Kidney epithelial cell (primary cell): ENCODE results near the gene UNC93A. TPM values are rescaled to one million over a fixed set of nuclear protein-coding genes. Genes with fewer than 3 reads are reported as not detected.
"Not testable (repeated sequence)": the region's sequence is repeated elsewhere in the genome, so short reads cannot be mapped to it uniquely, and the experiment has no call there.

Source experiments
- DNase-seq: peaks from one replicate; pipeline ENCODE4 v3.0.0-alpha.2; 2010; ENCODE audit warnings: low read depth
- H3K27me3 ChIP-seq: 2 replicates; pipeline ENCODE4 v1.6.0; 2011; ENCODE audit warnings: low read length; ENCODE audit not compliant: control insufficient read depth, insufficient read depth
- H3K36me3 ChIP-seq: 2 replicates; pipeline ENCODE4 v1.5.1; 2011; ENCODE audit warnings: low read length; ENCODE audit not compliant: control insufficient read depth, insufficient read depth
- H3K4me3 ChIP-seq: 2 replicates; pipeline ENCODE4 v1.5.1; 2011; ENCODE audit warnings: low read depth, mild to moderate bottlenecking, control low read depth, low read length
- CTCF ChIP-seq: IDR thresholded peaks from 2 replicates; pipeline ENCODE4 v1.5.1; 2011; ENCODE audit warnings: mild to moderate bottlenecking, moderate library complexity, low read length, control low read depth, inconsistent platforms; ENCODE audit not compliant: insufficient read depth, poor library complexity, severe bottlenecking
- total RNA-seq: library from RNA; depleted of rRNA; stranded (reverse); fragments of >200 nt; gene quantifications from 2 replicates; pipeline ENCODE4 v1.2.3, GENCODE V29; 2015

UNC93A gene
- total RNA-seq, 1 donor from 2014 or later: not detected

GRCh38 chr6:167321185-167321584, 30.1 kb downstream of the UNC93A start:
- not testable (repeated sequence) for H3K36me3 ChIP-seq, H3K4me3 ChIP-seq, DNase-seq, H3K27me3 ChIP-seq

- H3K4me3 ChIP-seq: no peak overlapping the region
- H3K27me3 ChIP-seq: no peaks in the 10 kb centered on the region
- H3K36me3 ChIP-seq: no peaks in the 10 kb centered on the region
- no peak for DNase-seq
- no peak for TF ChIP-seq CTCF
These were observed 32.0 kb downstream of the UNC93A start for GRCh38 chr6:167323111-167323510.

- no peak for DNase-seq
- Histone ChIP-seq H3K27me3 (no peaks in the 10 kb centered on the region), H3K4me3 (no peak overlapping the region), H3K36me3 (no peaks in the 10 kb centered on the region)
- TF ChIP-seq CTCF: no peak
These were observed 33.0 kb downstream of the UNC93A start for GRCh38 chr6:167324111-167324510.

GRCh38 chr6:167325766-167326165, 34.7 kb downstream of the UNC93A start:
- no peak for TF ChIP-seq CTCF
- no peaks in the 10 kb centered on the region for H3K27me3 ChIP-seq
- DNase-seq: no peak
- no peaks in the 10 kb centered on the region for H3K36me3 ChIP-seq
- H3K4me3 ChIP-seq: no peak overlapping the region

- no peak for DNase-seq
- H3K27me3 ChIP-seq: no peaks in the 10 kb centered on the region
- H3K36me3 ChIP-seq: no peaks in the 10 kb centered on the region
- no peak overlapping the region for H3K4me3 ChIP-seq
- no peak for TF ChIP-seq CTCF
These were observed 36.3 kb downstream of the UNC93A start for GRCh38 chr6:167327391-167327790.

- no peak for DNase-seq
- TF ChIP-seq CTCF: no peak
- Histone ChIP-seq H3K27me3 (no peaks in the 10 kb centered on the region), H3K4me3 (no peak overlapping the region), H3K36me3 (no peaks in the 10 kb centered on the region)
These were observed 37.0 kb downstream of the UNC93A start for GRCh38 chr6:167328086-167328485.
